Panc1 (cell line): Measurements from ENCODE around the gene MTSS2. TPM values are rescaled to one million over a fixed set of nuclear protein-coding genes. Genes with fewer than 3 reads are reported as not detected.
"Not testable (repeated sequence)": the region's sequence is repeated elsewhere in the genome, so short reads cannot be mapped to it uniquely, and the experiment has no call there.

Source experiments
- ATAC-seq: fragments of 200-7000 bp; cut with Tn5 transposase; 2 replicates; pipeline ENCODE4 v1.9.1; 2020; ENCODE audit warnings: mild to moderate bottlenecking, moderate library complexity
- BruUV-seq: library from RNA; stranded (reverse); fragments of 400-500 nt; replicated peaks from 2 replicates; lab custom pipeline; 2021; lab: Mats Ljungman, UMichigan
- CTCF ChIA-PET: fragments of 300-600 bp; sonication (Branson Sonifier 250); formaldehyde crosslinking; loops from one replicate; lab custom pipeline; 2022; ENCODE audit warnings: antibody characterized with exemption; lab: Charles Lee
- POLR2A ChIA-PET: fragments of 300-600 bp; sonication (Branson Sonifier 250); formaldehyde crosslinking; loops from one replicate; lab custom pipeline; 2022; ENCODE audit warnings: antibody characterized with exemption; lab: Charles Lee
- DNase-seq: peaks from one replicate; pipeline ENCODE4 v3.0.0-alpha.2; 2010; ENCODE audit warnings: low read depth, low spot score
- H3K27ac ChIP-seq: 2 replicates; pipeline ENCODE4 v1.5.1; 2011; ENCODE audit warnings: mild to moderate bottlenecking, low read length, inconsistent platforms
- H3K27me3 ChIP-seq: fragments of 200-500 bp; sonication (Bioruptor generic); 2 replicates; pipeline ENCODE4 v1.6.0; 2014; ENCODE audit warnings: low read length, inconsistent platforms; ENCODE audit not compliant: control insufficient read depth, insufficient read depth
- H3K36me3 ChIP-seq: fragments of 200-500 bp; sonication (Bioruptor generic); 2 replicates; pipeline ENCODE4 v1.5.1; 2014; ENCODE audit warnings: inconsistent platforms, mild to moderate bottlenecking, low read length, moderate library complexity; ENCODE audit not compliant: control insufficient read depth, insufficient read depth
- H3K4me1 ChIP-seq: 2 replicates; pipeline ENCODE4 v1.5.1; 2011; ENCODE audit warnings: inconsistent platforms, mild to moderate bottlenecking, low read length, moderate library complexity; ENCODE audit not compliant: control insufficient read depth, insufficient read depth
- H3K4me3 ChIP-seq, 2 experiments: 2 replicates each; pipeline ENCODE4 v1.5.1; 2011 to 2012; ENCODE audit warnings: low read depth in 2 of 2, low read length in 2 of 2, mild to moderate bottlenecking in 2 of 2, inconsistent platforms in 1 of 2, moderate library complexity in 1 of 2
- H3K9me3 ChIP-seq: fragments of 200-500 bp; sonication (Bioruptor generic); 2 replicates; pipeline ENCODE4 v1.5.1; 2014; ENCODE audit warnings: low read depth, mild to moderate bottlenecking, inconsistent platforms, low read length, moderate library complexity; ENCODE audit not compliant: control insufficient read depth, insufficient read depth
- CTCF ChIP-seq: fragments of 450-650 bp; IDR thresholded peaks from 2 replicates; pipeline ENCODE4 v1.5.1; 2017; ENCODE audit warnings: mild to moderate bottlenecking
- POLR2AphosphoS5 ChIP-seq: IDR thresholded peaks from 2 replicates; pipeline ENCODE4 v1.6.1; 2012; ENCODE audit warnings: mild to moderate bottlenecking, low read depth, low read length, moderate library complexity
- REST ChIP-seq, 2 experiments: IDR thresholded peaks; 2 replicates each; pipeline ENCODE4 v1.6.1; 2011 to 2012; ENCODE audit warnings: low read depth in 2 of 2, control low read depth in 1 of 2, low read length in 1 of 2, mild to moderate bottlenecking in 1 of 2, moderate library complexity in 1 of 2; ENCODE audit not compliant: insufficient read depth in 1 of 2
- SIN3A ChIP-seq: IDR thresholded peaks from 2 replicates; pipeline ENCODE4 v1.6.1; 2012; ENCODE audit warnings: low read depth, mild to moderate bottlenecking, low read length, moderate library complexity, borderline replicate concordance; ENCODE audit not compliant: insufficient read depth
- TCF7L2 ChIP-seq: IDR thresholded peaks from 2 replicates; pipeline ENCODE4 v1.6.1; 2011; ENCODE audit warnings: mild to moderate bottlenecking, low read depth, low read length, inconsistent platforms
- in situ Hi-C: cut with HindIII; loops from 2 replicates; pipeline ENCODE4 v1.10.0; 2016; ENCODE audit warnings: low sequenced_read_pairs, low pct_unique_long_range_greater_than_20kb
- intact Hi-C: fragments of 100-400 bp; cut with micrococcal nuclease; formaldehyde crosslinking; loops from one replicate; pipeline ENCODE4 v1.10.0; 2022; ENCODE audit not compliant: unreplicated experiment
- total RNA-seq: library from RNA; stranded (reverse); gene quantifications from one replicate; pipeline ENCODE4 v1.2.1, GENCODE V29; 2021; ENCODE audit not compliant: unreplicated experiment

Gene MTSS2
- total RNA-seq, 1 experiment from 2014 or later = 55.7 TPM

- ATAC-seq (no peak; the same call in 1 of the 2 replicates), DNase-seq (no peak)
- intact Hi-C loops (loop anchor here (10.0 kb wide), 1 partner anchor 50 kb away; no protein-coding TSS in a partner anchor), in situ Hi-C loops (no loop called here)
- H3K36me3 ChIP-seq = no peaks in the 10 kb centered on the region
- ChIA-PET POLR2A (no interaction called here), CTCF (no interaction called here)
- no peak overlapping the region for H3K4me3 ChIP-seq
- no peaks in the 10 kb centered on the region for H3K27me3 ChIP-seq
- no peaks in the 10 kb centered on the region; the same call in 1 of the 2 replicates for H3K4me1 ChIP-seq
- BruUV-seq = no TSS peak
- H3K9me3 ChIP-seq = no peaks in the 10 kb centered on the region
- H3K27ac ChIP-seq = no peak overlapping the region
- TF ChIP-seq SIN3A (no peak), REST (IDR thresholded peaks at IDR 0.05; ENCODE audit: insufficient read depth in 1 of 2, low read depth in 2 of 2, low read length in 1 of 2) (no peak), POLR2AphosphoS5 (no peak), CTCF (no peak), TCF7L2 (no peak)
These were observed 40.9 kb downstream of the MTSS2 start for GRCh38 chr16:70644763-70645597.

- DNase-seq, H3K4me1 ChIP-seq, H3K9me3 ChIP-seq, in situ Hi-C loops, CTCF ChIA-PET, H3K4me3 ChIP-seq, H3K27me3 ChIP-seq, ATAC-seq, H3K27ac ChIP-seq, BruUV-seq, POLR2A ChIA-PET, H3K36me3 ChIP-seq: not testable (repeated sequence)
- intact Hi-C loops = loop anchor here (10.0 kb wide), 1 partner anchor 48 kb away; no protein-coding TSS in a partner anchor
These were observed 42.6 kb downstream of the MTSS2 start for GRCh38 chr16:70643264-70643663.

- in situ Hi-C loops = no loop called here
These were observed 43.2 kb downstream of the MTSS2 start for GRCh38 chr16:70642633-70643032.

More at GRCh38 chr16:70642633-70643032, 43.2 kb downstream of the MTSS2 start:
- Histone ChIP-seq H3K27ac (no peak overlapping the region), H3K36me3 (no peaks in the 10 kb centered on the region), H3K4me1 (no peaks in the 10 kb centered on the region), H3K4me3 (no peak overlapping the region), H3K9me3 (no peaks in the 10 kb centered on the region), H3K27me3 (no peaks in the 10 kb centered on the region)
- BruUV-seq = no TSS peak
- CTCF ChIA-PET = no interaction called here
- DNase-seq (no peak), ATAC-seq (no peak)
- POLR2A ChIA-PET = no interaction called here
- intact Hi-C loops = loop anchor here (10.0 kb wide), 1 partner anchor 48 kb away; no protein-coding TSS in a partner anchor
- no peak for TF ChIP-seq CTCF
- no peak for TF ChIP-seq SIN3A
- TF ChIP-seq POLR2AphosphoS5 = no peak
- no peak for TF ChIP-seq TCF7L2
- no peak for TF ChIP-seq REST (IDR thresholded peaks at IDR 0.05; ENCODE audit: insufficient read depth in 1 of 2, low read depth in 2 of 2, low read length in 1 of 2)
